Esophagus squamous epithelium (tissue), 5 donors: ENCODE measurements around the gene NFKBIB. TPM values are rescaled to one million over a fixed set of nuclear protein-coding genes. Genes with fewer than 3 reads are reported as not detected.

ENCODE experiments used
- DNase-seq: peaks from one replicate; lab custom pipeline; 2025; lab: John Stamatoyannopoulos, UW
- H3K27ac ChIP-seq, 4 donors: fragments of 200-600 bp; sonication (generic); one replicate each; pipeline ENCODE4 v1.5.1; 2016 to 2019; ENCODE audit warnings: mild to moderate bottlenecking in 1 of 4
- H3K27me3 ChIP-seq, 4 donors: fragments of 200-600 bp; sonication (generic); 1 replicate in 3 of 4; 2 replicates in 1 of 4; pipeline versions ENCODE4 v1.5.1 to v1.6.0; 2017 to 2021; ENCODE audit warnings: antibody characterized with exemption in 1 of 4
- H3K36me3 ChIP-seq, 3 donors: fragments of 200-600 bp; sonication (generic); one replicate each; pipeline ENCODE4 v1.5.1; 2016 to 2019
- H3K4me1 ChIP-seq, 3 donors: fragments of 200-600 bp; sonication (generic); one replicate each; pipeline ENCODE4 v1.5.1; 2017 to 2019
- H3K4me3 ChIP-seq, 4 donors: fragments of 200-600 bp; sonication (generic); 1 replicate in 3 of 4; 2 replicates in 1 of 4; pipeline ENCODE4 v1.5.1; 2016 to 2019; ENCODE audit warnings: mild to moderate bottlenecking in 2 of 4, moderate library complexity in 1 of 4
- H3K9me3 ChIP-seq, 3 donors: fragments of 200-600 bp; sonication (generic); one replicate each; pipeline ENCODE4 v1.5.1; 2016 to 2019
- POLR2A ChIP-seq, 4 donors: fragments of 450-650 bp; IDR thresholded peaks; one replicate each; pipeline ENCODE4 v1.6.1; 2017; ENCODE audit warnings: antibody characterized with exemption in 4 of 4, mild to moderate bottlenecking in 4 of 4, moderate library complexity in 3 of 4
- WGBS, 2 donors: methylation state at CpG; one replicate each; pipeline ENCODE4 v1.1.5; 2018; 5-methylcytosine and 5-hydroxymethylcytosine counted together
- intact Hi-C: fragments of 100-400 bp; cut with DNase I; formaldehyde crosslinking; loops from one replicate; pipeline ENCODE4 v1.15.0; 2022
- total RNA-seq, 4 donors: library from RNA; depleted of rRNA; stranded (reverse); fragments of >200 nt; gene quantifications; one replicate each; pipeline ENCODE4 v1.1.0, GENCODE V29; 2016
- TF ChIP-seq, protein P1 (sequence below), 6 experiments: fragments of 450-650 bp in 4 of 6; fragments of 200-600 bp in 2 of 6; sonication (generic) in 2 of 6; IDR thresholded peaks; one replicate each; pipeline ENCODE4 v1.5.1; 2016 to 2019; ENCODE audit warnings: antibody characterized with exemption in 6 of 6, mild to moderate bottlenecking in 4 of 6, moderate library complexity in 4 of 6
- donor health status: DM: yes; HTN: yes; CAD: no.

The NFKBIB gene
- total RNA-seq, 4 donors from 2014 or later = 22.0 to 34.0 (median 26.7) TPM

DNA sequence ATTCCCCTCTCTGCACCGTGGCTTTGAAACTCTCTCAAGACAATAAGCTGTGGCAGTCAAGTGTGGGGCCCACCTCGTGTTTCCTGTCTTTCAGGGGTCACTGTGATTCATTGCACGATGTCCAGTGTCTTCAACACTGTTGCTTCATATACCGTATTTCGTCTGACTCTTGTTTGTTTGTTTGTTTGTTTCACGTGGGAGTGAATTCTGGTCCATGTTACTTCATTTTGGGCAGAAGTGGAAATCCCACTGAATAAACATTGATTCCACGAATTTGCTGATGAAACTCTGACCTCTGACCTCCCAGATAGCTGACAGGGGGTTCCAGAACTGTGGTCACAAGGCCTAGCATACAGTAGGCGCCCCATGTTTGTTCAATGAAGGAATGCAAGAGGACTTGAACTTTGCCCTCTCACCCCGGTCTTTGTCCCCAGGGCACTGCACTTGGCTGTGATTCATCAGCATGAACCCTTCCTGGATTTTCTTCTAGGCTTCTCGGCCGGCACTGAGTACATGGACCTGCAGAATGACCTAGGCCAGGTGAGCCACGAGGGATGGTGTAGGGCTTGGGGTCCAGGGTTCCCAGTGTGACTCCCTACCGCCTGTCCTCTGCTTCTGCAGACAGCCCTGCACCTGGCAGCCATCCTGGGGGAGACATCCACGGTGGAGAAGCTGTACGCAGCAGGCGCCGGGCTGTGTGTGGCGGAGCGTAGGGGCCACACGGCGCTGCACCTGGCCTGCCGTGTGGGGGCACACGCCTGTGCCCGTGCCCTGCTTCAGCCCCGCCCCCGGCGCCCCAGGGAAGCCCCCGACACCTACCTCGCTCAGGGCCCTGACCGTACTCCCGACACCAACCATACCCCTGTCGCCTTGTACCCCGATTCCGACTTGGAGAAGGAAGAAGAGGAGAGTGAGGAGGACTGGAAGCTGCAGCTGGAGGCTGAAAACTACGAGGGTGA lies 5.1 kb downstream of the NFKBIB start:
- no peak overlapping the region for H3K27ac ChIP-seq
- peaks cover 6 to 22% (median 9%) of the 10 kb centered on the region in 3 donors for H3K4me1 ChIP-seq
- no peaks in the 10 kb centered on the region for H3K9me3 ChIP-seq
- H3K4me3 ChIP-seq = no peak overlapping the region
- peaks cover 15 to 60% (median 20%) of the 10 kb centered on the region in 3 donors for H3K36me3 ChIP-seq
- intact Hi-C loops = no loop called here
- no peaks in the 10 kb centered on the region for H3K27me3 ChIP-seq
- TF ChIP-seq, protein P1, sequence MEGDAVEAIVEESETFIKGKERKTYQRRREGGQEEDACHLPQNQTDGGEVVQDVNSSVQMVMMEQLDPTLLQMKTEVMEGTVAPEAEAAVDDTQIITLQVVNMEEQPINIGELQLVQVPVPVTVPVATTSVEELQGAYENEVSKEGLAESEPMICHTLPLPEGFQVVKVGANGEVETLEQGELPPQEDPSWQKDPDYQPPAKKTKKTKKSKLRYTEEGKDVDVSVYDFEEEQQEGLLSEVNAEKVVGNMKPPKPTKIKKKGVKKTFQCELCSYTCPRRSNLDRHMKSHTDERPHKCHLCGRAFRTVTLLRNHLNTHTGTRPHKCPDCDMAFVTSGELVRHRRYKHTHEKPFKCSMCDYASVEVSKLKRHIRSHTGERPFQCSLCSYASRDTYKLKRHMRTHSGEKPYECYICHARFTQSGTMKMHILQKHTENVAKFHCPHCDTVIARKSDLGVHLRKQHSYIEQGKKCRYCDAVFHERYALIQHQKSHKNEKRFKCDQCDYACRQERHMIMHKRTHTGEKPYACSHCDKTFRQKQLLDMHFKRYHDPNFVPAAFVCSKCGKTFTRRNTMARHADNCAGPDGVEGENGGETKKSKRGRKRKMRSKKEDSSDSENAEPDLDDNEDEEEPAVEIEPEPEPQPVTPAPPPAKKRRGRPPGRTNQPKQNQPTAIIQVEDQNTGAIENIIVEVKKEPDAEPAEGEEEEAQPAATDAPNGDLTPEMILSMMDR (IDR thresholded peaks at IDR 0.05) = no peak
- TF ChIP-seq POLR2A (IDR thresholded peaks at IDR 0.05) = no peak
- WGBS, 2 donors = 76% methylated on average over 8 to 11 of the region's 35 CpGs
- DNase-seq = no peak

DNA sequence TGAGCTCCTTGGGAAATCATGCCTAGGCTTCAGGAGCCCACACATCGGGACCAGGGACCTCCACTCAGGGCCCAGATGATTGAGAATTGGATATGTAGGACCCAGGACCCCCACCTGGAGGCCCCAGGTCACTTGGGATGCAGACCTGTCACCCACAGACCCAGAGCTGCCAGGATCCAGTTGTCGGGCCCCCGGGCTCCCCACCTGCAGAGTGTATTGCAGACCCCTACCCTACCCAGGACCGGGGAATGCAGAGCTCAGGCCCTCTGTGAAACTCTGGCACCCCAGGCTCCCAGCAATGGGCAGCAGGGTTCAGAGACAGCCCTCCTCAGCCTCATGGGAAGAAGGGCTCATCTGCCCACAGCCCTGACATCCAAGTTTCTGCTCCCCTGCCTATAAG lies 5.9 kb downstream of the NFKBIB start:
- no peak for DNase-seq
- 100% methylated on average over 2 of the region's 4 CpGs; no CpG with 5 or more reads in 1 of the 2 donors for WGBS, 2 donors
- no peaks in the 10 kb centered on the region for H3K27me3 ChIP-seq
- H3K4me1 ChIP-seq = peaks cover 4 to 17% (median 5%) of the 10 kb centered on the region in 3 donors
- peaks cover 15 to 60% (median 20%) of the 10 kb centered on the region in 3 donors for H3K36me3 ChIP-seq
- TF ChIP-seq, protein P1 (IDR thresholded peaks at IDR 0.05) = no peak
- no peak for TF ChIP-seq POLR2A (IDR thresholded peaks at IDR 0.05)
- no peaks in the 10 kb centered on the region for H3K9me3 ChIP-seq
- no peak overlapping the region for H3K27ac ChIP-seq
- no peak overlapping the region for H3K4me3 ChIP-seq
- intact Hi-C loops = no loop called here

DNA sequence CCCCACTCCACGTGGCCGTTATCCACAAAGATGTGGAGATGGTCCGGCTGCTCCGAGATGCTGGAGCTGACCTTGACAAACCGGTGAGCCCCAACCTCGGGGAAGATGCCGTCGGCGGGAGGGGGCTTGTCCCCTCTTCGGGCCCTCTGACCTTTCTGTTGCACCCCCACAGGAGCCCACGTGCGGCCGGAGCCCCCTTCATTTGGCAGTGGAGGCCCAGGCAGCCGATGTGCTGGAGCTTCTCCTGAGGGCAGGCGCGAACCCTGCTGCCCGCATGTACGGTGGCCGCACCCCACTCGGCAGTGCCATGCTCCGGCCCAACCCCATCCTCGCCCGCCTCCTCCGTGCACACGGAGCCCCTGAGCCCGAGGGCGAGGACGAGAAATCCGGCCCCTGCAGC lies 7.5 kb downstream of the NFKBIB start:
- no peak for DNase-seq
- Histone ChIP-seq H3K36me3 (peaks cover 15 to 60% (median 20%) of the 10 kb centered on the region in 3 donors), H3K4me3 (no peak overlapping the region), H3K27ac (no peak overlapping the region), H3K4me1 (peaks cover 0 to 12% (median 0%) of the 10 kb centered on the region in 3 donors), H3K27me3 (peaks cover 0 to 16% (median 1%) of the 10 kb centered on the region in 4 donors), H3K9me3 (no peaks in the 10 kb centered on the region)
- 90 to 100% methylated on average over 1 to 2 of the region's 29 CpGs for WGBS, 2 donors
- TF ChIP-seq, protein P1 (IDR thresholded peaks at IDR 0.05) = no peak
- no peak for TF ChIP-seq POLR2A (IDR thresholded peaks at IDR 0.05)
- intact Hi-C loops = no loop called here

DNA sequence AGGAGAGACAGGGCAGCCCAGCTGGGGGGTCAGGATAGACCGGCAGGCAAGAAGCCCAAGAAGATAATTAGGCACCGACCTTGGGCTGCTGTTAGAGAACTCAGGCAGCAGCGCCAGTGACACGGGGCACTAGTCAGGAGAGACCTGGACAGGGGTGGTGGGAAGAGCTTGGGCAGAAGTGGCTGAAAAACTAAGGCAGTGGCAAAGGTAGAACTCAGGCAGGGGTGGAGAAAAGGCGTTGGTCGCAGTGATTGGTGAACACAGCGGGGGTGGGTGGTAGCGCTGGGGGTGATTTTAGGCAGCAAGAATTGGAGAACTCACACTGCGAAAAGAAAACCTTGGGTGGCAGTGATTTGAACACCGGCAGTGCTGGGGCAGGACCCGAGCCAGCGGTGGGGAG lies 7.9 kb downstream of the NFKBIB start:
- H3K36me3 ChIP-seq = peaks cover 15 to 60% (median 20%) of the 10 kb centered on the region in 3 donors
- no peak overlapping the region for H3K27ac ChIP-seq
- TF ChIP-seq, protein P1 (IDR thresholded peaks at IDR 0.05) = no peak
- TF ChIP-seq POLR2A (IDR thresholded peaks at IDR 0.05) = no peak
- 93 to 94% methylated on average over 12 of the region's 12 CpGs for whole genome bisulfite sequencing, 2 donors
- DNase-seq = no peak
- H3K4me3 ChIP-seq = no peak overlapping the region
- no peaks in the 10 kb centered on the region for H3K9me3 ChIP-seq
- peaks cover 0 to 12% (median 0%) of the 10 kb centered on the region in 3 donors for H3K4me1 ChIP-seq
- intact Hi-C loops = no loop called here
- H3K27me3 ChIP-seq = peaks cover 0 to 20% (median 1%) of the 10 kb centered on the region in 4 donors

DNA sequence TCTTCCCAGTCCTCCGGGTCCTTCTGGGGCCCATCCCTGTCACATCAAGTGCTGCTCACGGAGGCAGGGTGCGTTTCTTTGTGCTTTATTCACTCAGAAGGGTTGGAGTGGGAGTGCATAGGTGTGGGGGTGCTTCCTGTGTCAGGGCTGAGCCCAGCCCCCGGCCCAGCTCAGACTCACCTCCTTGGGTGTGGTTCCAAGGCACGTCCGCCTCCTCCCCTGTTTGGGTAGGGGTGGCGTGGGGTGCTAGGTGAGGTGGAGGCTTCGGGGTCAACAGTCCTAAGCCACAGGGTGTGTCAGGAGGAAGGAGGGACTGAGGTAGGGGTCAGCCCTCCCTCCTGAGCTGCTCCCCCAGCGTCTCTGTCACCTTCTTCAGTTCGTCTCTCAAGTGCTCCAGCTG lies 9.1 kb downstream of the NFKBIB start:
- Histone ChIP-seq H3K36me3 (peaks cover 15 to 55% (median 20%) of the 10 kb centered on the region in 3 donors), H3K27me3 (peaks cover 0 to 23% (median 1%) of the 10 kb centered on the region in 4 donors), H3K9me3 (no peaks in the 10 kb centered on the region), H3K4me3 (no peak overlapping the region), H3K4me1 (peaks cover 0 to 5% (median 0%) of the 10 kb centered on the region in 3 donors), H3K27ac (no peak overlapping the region)
- 66 to 78% methylated on average over 3 to 5 of the region's 10 CpGs for WGBS, 2 donors
- no peak for DNase-seq
- TF ChIP-seq, protein P1 (IDR thresholded peaks at IDR 0.05) = no peak
- TF ChIP-seq POLR2A (IDR thresholded peaks at IDR 0.05) = no peak
- intact Hi-C loops = no loop called here
